Natural killer cell treated with Interleukin-12 subunit alpha and Interleukin-12 subunit beta and Interleukin-15 and Interleukin-18, amount 100 ng/mL, for 72 hours (primary cell): ENCODE measurements around the gene LYZ. TPM values are rescaled to one million over a fixed set of nuclear protein-coding genes. Genes with fewer than 3 reads are reported as not detected.

Experiments
- ATAC-seq, 2 donors: fragments of 150-1000 bp; cut with Tn5 transposase in 1 of 2; sonication (Bioruptor Pico), chemical (Tn5 transposase) in 1 of 2; 2 replicates each; pipeline ENCODE4 v1.10.0; 2021
- DNase-seq: peaks from one replicate; pipeline ENCODE4 v3.0.0; 2022; ENCODE audit warnings: low spot score
- H3K27ac Mint-ChIP-seq, 2 donors: 1 replicate in 1 of 2; 2 replicates in 1 of 2; pipeline ENCODE4 v1.8.0; 2022; ENCODE audit warnings: mixed read lengths in 2 of 2, mild to moderate bottlenecking in 1 of 2, moderate library complexity in 1 of 2
- H3K27me3 Mint-ChIP-seq, 2 donors: 1 replicate in 1 of 2; 2 replicates in 1 of 2; pipeline ENCODE4 v1.8.0; 2022; ENCODE audit warnings: mixed read lengths in 2 of 2
- H3K36me3 Mint-ChIP-seq: one replicate; pipeline ENCODE4 v1.8.0; 2022; ENCODE audit warnings: mixed read lengths
- H3K4me1 Mint-ChIP-seq, 2 donors: 1 replicate in 1 of 2; 2 replicates in 1 of 2; pipeline ENCODE4 v1.8.0; 2022; ENCODE audit warnings: low read depth in 2 of 2, mixed read lengths in 2 of 2, mild to moderate bottlenecking in 1 of 2
- H3K4me3 Mint-ChIP-seq: one replicate; pipeline ENCODE4 v1.8.0; 2022; ENCODE audit warnings: mixed read lengths
- H3K9me3 Mint-ChIP-seq: 2 replicates; pipeline ENCODE4 v1.8.0; 2022; ENCODE audit warnings: mixed read lengths
- total RNA-seq, 2 donors: library from RNA; stranded (reverse); gene quantifications; one replicate each; pipeline ENCODE4 v1.2.3, GENCODE V29; 2022

Gene LYZ
- total RNA-seq, 2 donors from 2014 or later, result 0.36 TPM; not detected in 1

DNA sequence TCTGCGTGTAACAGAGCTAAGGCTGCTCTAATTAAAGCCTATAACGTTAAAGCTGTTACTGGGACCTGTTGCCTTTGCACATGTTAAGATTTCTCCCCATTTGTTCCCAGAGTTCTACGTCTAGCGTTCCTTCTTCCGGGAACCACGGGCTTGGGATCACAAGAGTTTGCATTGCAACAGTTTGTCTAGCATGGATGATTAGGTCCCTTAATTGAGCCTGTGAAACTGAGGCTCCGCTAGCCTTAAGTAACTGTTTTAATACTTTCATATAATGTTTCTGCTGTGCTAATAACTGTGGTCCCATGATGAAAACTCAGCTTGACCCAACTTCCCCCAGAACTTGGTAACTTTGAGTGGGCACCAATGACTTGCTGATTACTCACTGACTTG lies 16.7 kb upstream of the LYZ start:
- Mint-ChIP-seq H3K36me3 (no peaks in the 10 kb centered on the region), H3K4me1 (peaks cover 12 to 26% of the 10 kb centered on the region in 2 donors), H3K27me3 (peaks cover 1 to 4% of the 10 kb centered on the region in 2 donors), H3K4me3 (peak overlapping the region; percentile 93), H3K27ac (peak overlapping the region; percentile 70 to 76), H3K9me3 (no peaks in the 10 kb centered on the region)
- no peak for DNase-seq
- ATAC-seq, result no peak

GRCh38 chr12:69331909-69332684 lies 16.1 kb upstream of the LYZ start:
- Mint-ChIP-seq H3K36me3 (no peaks in the 10 kb centered on the region), H3K27me3 (no peaks in the 10 kb centered on the region), H3K4me1 (peaks cover 12 to 26% of the 10 kb centered on the region in 2 donors), H3K4me3 (peak overlapping the region; percentile 93), H3K27ac (peak overlapping the region; percentile 70 to 76), H3K9me3 (no peaks in the 10 kb centered on the region)
- ATAC-seq (no peak), DNase-seq (no peak)

DNA sequence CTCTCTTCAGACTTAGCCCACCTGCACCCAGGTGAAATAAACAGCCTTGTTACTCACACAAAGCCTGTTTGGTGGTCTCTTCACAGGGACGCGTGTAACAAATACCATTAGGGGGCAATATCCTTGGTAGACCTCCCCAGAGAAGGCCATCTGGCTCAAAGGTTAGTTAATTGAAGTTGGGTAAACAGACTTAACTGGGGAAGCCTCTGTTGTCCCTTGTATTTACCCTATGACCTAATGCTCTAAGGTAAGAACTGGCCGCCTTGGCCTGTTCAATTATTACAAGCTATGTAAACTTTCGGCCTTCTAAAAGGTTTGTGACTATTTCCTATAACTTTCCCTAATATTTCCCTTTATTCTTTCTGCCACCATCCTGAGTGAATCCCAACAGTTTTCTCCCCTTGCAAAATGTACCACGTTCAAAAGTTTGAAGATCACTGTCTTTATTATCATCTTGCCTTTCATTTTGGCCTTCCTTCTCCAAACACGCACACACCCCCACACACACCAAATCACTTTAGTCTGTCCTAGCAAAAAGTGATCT lies 15.3 kb upstream of the LYZ start:
- no peaks in the 10 kb centered on the region for H3K9me3 Mint-ChIP-seq
- H3K4me1 Mint-ChIP-seq, result peaks cover 12 to 26% of the 10 kb centered on the region in 2 donors
- ATAC-seq, result no peak
- DNase-seq, result no peak
- H3K27ac Mint-ChIP-seq, result no peak overlapping the region
- no peaks in the 10 kb centered on the region for H3K27me3 Mint-ChIP-seq
- H3K36me3 Mint-ChIP-seq, result no peaks in the 10 kb centered on the region
- peak overlapping the region; percentile 13 for H3K4me3 Mint-ChIP-seq

DNA sequence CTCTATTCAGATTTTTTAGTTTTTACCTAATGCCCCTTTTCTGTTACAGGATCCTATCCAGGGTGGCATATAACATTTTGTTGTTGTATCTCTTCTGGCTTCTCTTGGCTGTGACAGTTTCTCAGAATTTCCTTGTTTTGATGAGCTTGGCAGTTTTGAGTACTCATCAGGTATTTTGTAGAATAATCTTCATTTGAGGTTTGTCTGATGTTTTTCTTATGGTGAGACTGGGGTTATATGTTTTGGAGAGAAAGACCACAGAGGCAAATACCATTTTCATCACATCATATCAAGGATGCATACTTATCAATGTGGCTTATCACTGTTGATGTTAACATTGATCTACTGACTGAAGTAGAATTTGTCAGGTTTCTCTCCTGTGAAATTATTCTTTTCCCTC lies 14.0 kb upstream of the LYZ start:
- Mint-ChIP-seq H3K4me1 (peaks cover 12 to 26% of the 10 kb centered on the region in 2 donors), H3K27ac (no peak overlapping the region), H3K27me3 (no peaks in the 10 kb centered on the region), H3K36me3 (no peaks in the 10 kb centered on the region), H3K4me3 (no peak overlapping the region), H3K9me3 (no peaks in the 10 kb centered on the region)
- ATAC-seq (no peak), DNase-seq (no peak)

DNA sequence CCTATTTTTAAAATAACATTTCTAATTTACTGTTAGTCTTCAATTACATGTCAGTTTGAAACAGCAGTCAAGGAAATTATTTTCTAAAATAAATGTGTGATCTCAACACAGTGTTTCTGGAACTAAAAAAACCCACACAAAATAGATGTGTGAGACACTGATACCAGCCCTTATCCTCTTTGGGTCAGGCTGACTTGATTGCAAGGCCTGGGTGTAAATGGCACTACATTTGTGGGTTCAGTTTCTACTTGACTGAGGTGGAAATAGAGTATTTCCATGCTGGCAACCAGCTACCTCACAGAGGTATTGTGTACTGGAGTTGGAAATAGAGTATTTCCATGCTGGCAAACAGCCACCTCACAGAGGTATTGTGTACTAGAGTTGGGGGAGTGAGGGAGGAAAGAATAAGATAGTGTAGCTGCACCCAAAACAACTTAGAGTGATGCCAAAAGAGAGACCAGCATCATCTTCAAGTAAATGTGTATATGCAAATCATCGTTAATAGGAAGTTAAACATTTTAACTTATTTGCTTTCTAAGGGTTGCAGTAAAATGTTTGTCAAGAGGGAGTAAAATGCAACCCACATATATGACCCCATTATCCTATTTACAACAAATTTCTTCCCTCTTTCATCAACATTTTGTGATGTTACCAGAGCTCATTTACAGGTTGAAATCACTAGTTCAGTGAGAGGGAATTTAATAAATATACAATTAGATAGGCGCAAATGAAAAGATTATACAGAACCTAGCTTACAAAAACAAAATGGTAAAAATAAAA lies 10.7 kb upstream of the LYZ start:
- Mint-ChIP-seq H3K4me3 (no peak overlapping the region), H3K4me1 (no peaks in the 10 kb centered on the region), H3K27ac (no peak overlapping the region), H3K36me3 (no peaks in the 10 kb centered on the region), H3K27me3 (peaks cover 5 to 7% of the 10 kb centered on the region in 2 donors), H3K9me3 (no peaks in the 10 kb centered on the region)
- no peak for DNase-seq
- no peak for ATAC-seq

- ATAC-seq, result no peak
- H3K36me3 Mint-ChIP-seq, result no peaks in the 10 kb centered on the region
- H3K4me3 Mint-ChIP-seq, result no peak overlapping the region
- H3K9me3 Mint-ChIP-seq, result no peaks in the 10 kb centered on the region
- no peak for DNase-seq
- H3K4me1 Mint-ChIP-seq, result no peaks in the 10 kb centered on the region
- peaks cover 5 to 11% of the 10 kb centered on the region in 2 donors for H3K27me3 Mint-ChIP-seq
- H3K27ac Mint-ChIP-seq, result no peak overlapping the region
These were observed 9.9 kb upstream of the LYZ start for GRCh38 chr12:69338120-69338859.

GRCh38 chr12:69338936-69339335 lies 9.2 kb upstream of the LYZ start:
- no peaks in the 10 kb centered on the region for H3K9me3 Mint-ChIP-seq
- DNase-seq (no peak), ATAC-seq (no peak)
- no peaks in the 10 kb centered on the region for H3K4me1 Mint-ChIP-seq
- peaks cover 5 to 14% of the 10 kb centered on the region in 2 donors for H3K27me3 Mint-ChIP-seq
- no peak overlapping the region for H3K4me3 Mint-ChIP-seq
- no peak overlapping the region for H3K27ac Mint-ChIP-seq
- no peaks in the 10 kb centered on the region for H3K36me3 Mint-ChIP-seq

GRCh38 chr12:69339999-69340398 lies 8.2 kb upstream of the LYZ start:
- ATAC-seq, result no peak
- H3K4me3 Mint-ChIP-seq, result no peak overlapping the region
- peaks cover 5 to 14% of the 10 kb centered on the region in 2 donors for H3K27me3 Mint-ChIP-seq
- DNase-seq, result no peak
- H3K36me3 Mint-ChIP-seq, result no peaks in the 10 kb centered on the region
- H3K27ac Mint-ChIP-seq, result no peak overlapping the region
- H3K4me1 Mint-ChIP-seq, result no peaks in the 10 kb centered on the region
- H3K9me3 Mint-ChIP-seq, result no peaks in the 10 kb centered on the region

GRCh38 chr12:69341328-69341727 lies 6.9 kb upstream of the LYZ start:
- Mint-ChIP-seq H3K9me3 (no peaks in the 10 kb centered on the region), H3K27me3 (peaks cover 5 to 14% of the 10 kb centered on the region in 2 donors), H3K27ac (no peak overlapping the region), H3K4me1 (no peaks in the 10 kb centered on the region), H3K36me3 (no peaks in the 10 kb centered on the region), H3K4me3 (no peak overlapping the region)
- DNase-seq (no peak), ATAC-seq (peak in 1 of 2 donors; percentile 36)

DNA sequence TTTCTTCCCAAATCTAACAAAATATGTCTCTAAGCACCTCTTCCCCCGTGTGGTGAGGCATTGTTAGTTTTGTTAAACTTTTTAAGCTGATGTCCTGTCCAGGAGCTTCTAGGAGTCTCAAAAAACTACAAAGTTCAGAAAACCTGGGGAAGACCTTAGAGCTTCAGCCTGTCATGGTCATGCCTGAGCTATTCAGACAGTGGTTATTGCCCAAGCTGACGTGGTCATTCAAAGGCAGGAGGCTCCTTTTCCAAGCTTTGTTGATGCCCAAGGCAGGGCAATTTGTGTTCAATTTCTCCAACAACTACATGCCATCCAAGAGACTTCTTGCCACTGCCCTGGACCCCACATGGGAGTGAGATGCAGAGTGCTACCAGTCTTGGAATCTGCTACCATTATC lies 5.8 kb upstream of the LYZ start:
- no peaks in the 10 kb centered on the region for H3K4me1 Mint-ChIP-seq
- H3K27ac Mint-ChIP-seq, result no peak overlapping the region
- no peak overlapping the region for H3K4me3 Mint-ChIP-seq
- no peaks in the 10 kb centered on the region for H3K36me3 Mint-ChIP-seq
- no peak for DNase-seq
- no peak for ATAC-seq
- peaks cover 5 to 14% of the 10 kb centered on the region in 2 donors for H3K27me3 Mint-ChIP-seq
- H3K9me3 Mint-ChIP-seq, result no peaks in the 10 kb centered on the region

GRCh38 chr12:69343357-69343756 lies 4.8 kb upstream of the LYZ start:
- H3K27ac Mint-ChIP-seq, result no peak overlapping the region
- H3K27me3 Mint-ChIP-seq, result peaks cover 5 to 18% of the 10 kb centered on the region in 2 donors
- H3K9me3 Mint-ChIP-seq, result no peaks in the 10 kb centered on the region
- H3K4me3 Mint-ChIP-seq, result no peak overlapping the region
- no peaks in the 10 kb centered on the region for H3K36me3 Mint-ChIP-seq
- ATAC-seq (no peak), DNase-seq (no peak)
- no peaks in the 10 kb centered on the region for H3K4me1 Mint-ChIP-seq

DNA sequence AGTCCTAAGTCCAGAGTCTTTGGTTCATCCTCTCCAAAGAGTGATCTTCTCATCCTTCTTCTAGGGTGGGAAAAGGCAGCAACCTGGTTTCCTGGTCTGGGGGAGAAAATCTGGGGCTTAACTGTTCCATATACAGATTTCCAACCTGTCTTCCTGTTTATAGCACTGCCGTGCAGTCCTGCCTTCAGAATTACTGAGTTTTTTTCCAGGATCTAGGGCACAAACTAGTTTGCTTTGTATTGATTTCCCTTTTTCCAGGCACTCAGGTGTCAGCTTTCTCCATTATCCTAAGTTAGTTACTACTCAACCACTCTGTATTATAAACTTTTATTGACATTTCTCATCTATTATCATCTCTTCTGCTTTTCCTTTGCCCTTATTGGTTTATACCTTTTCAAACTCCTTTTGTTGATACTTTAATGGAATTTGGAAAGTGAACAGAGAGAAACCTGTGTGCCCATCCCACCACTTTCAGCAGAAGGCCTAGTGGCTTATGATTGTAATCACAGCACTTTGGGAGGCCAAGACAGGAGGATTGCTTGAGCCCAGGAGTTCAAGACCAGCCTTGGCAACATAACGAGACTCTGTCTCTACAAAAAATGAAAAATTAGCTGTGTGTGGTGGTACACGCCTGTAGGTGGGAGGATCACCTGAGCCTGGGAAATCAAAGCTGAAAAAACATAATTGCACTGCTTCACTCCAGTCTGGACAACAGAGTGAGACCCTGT lies 4.1 kb upstream of the LYZ start:
- no peak overlapping the region for H3K27ac Mint-ChIP-seq
- peaks cover 5 to 19% of the 10 kb centered on the region in 2 donors for H3K27me3 Mint-ChIP-seq
- H3K4me3 Mint-ChIP-seq, result no peak overlapping the region
- no peaks in the 10 kb centered on the region for H3K9me3 Mint-ChIP-seq
- no peak for ATAC-seq
- DNase-seq, result no peak
- H3K4me1 Mint-ChIP-seq, result no peaks in the 10 kb centered on the region
- H3K36me3 Mint-ChIP-seq, result no peaks in the 10 kb centered on the region

DNA sequence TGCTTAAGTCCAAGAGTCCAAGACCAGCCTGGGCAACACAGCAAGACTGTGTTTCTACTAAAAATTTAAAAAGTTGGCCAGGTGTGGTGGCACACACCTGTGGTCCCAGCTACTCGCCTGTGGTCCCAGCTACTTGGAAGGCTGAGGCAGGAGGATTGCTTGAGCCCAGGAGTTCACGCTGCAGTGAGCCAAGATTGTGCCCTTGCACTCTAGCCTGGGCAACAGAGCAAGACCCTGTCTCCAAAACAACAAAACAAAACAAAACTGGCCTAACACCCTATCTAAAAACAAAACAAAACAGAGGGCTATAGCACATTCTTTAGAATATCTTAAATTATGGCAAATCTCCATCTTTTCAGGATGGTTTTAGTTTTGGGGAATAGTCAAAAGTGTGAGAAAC lies 3.1 kb upstream of the LYZ start:
- Mint-ChIP-seq H3K36me3 (no peaks in the 10 kb centered on the region), H3K9me3 (no peaks in the 10 kb centered on the region), H3K4me1 (no peaks in the 10 kb centered on the region), H3K27ac (no peak overlapping the region), H3K4me3 (no peak overlapping the region), H3K27me3 (peaks cover 5 to 13% of the 10 kb centered on the region in 2 donors)
- ATAC-seq (no peak), DNase-seq (no peak)
